CD14-positive monocyte (primary cell): Measurements from ENCODE around the gene EQTN. TPM values are rescaled to one million over a fixed set of nuclear protein-coding genes. Genes with fewer than 3 reads are reported as not detected.
A peak's percentile ranks its signal among the peaks of the same experiment; 100 is the strongest.

Experiments used
- DNase-seq, 3 donors: peaks; one replicate each; pipeline ENCODE4 v3.0.0-alpha.2; 2011 to 2022
- H2AFZ ChIP-seq: 2 replicates; pipeline ENCODE4 v1.6.0; 2012; ENCODE audit warnings: mild to moderate bottlenecking, low read depth, low read length, inconsistent platforms; ENCODE audit not compliant: insufficient read depth, poor library complexity, severe bottlenecking
- H3K27ac ChIP-seq, 2 donors: 1 replicate in 1 of 2; 2 replicates in 1 of 2; pipeline ENCODE4 v1.5.1; 2012 to 2013; ENCODE audit warnings: low read length in 2 of 2, control low read depth in 1 of 2, inconsistent platforms in 1 of 2, low read depth in 1 of 2, mild to moderate bottlenecking in 1 of 2
- H3K27me3 ChIP-seq, 2 donors: one replicate each; pipeline versions ENCODE4 v1.6.0 to v1.6.1; 2011 to 2013; ENCODE audit warnings: low read length in 2 of 2; ENCODE audit not compliant: control insufficient read depth in 2 of 2, insufficient read depth in 2 of 2
- H3K36me3 ChIP-seq, 2 donors: replicated peaks in 1 of 2; 1 replicate in 1 of 2; 2 replicates in 1 of 2; pipeline versions ENCODE4 v1.5.1 to v1.6.1; 2012 to 2013; ENCODE audit warnings: low read length in 2 of 2, control low read depth in 1 of 2, inconsistent platforms in 1 of 2, mild to moderate bottlenecking in 1 of 2; ENCODE audit not compliant: insufficient read depth in 2 of 2, control insufficient read depth in 1 of 2
- H3K4me1 ChIP-seq, 2 donors: 1 replicate in 1 of 2; 2 replicates in 1 of 2; pipeline versions ENCODE4 v1.5.1 to v1.6.1; 2012 to 2013; ENCODE audit warnings: low read length in 2 of 2, control low read depth in 1 of 2, inconsistent platforms in 1 of 2, mild to moderate bottlenecking in 1 of 2, moderate library complexity in 1 of 2; ENCODE audit not compliant: insufficient read depth in 2 of 2, control insufficient read depth in 1 of 2
- H3K4me2 ChIP-seq: replicated peaks from 2 replicates; pipeline ENCODE3; 2012; ENCODE audit warnings: low read length, moderate library complexity, mild to moderate bottlenecking; ENCODE audit not compliant: poor library complexity, severe bottlenecking; ENCODE audit errors: extremely low read depth
- H3K4me3 ChIP-seq, 3 experiments: fragments of 200-600 bp in 1 of 3; sonication (generic) in 1 of 3; replicated peaks in 1 of 3; 1 replicate in 2 of 3; 2 replicates in 1 of 3; pipeline ENCODE4 v1.5.1; 2011 to 2013; ENCODE audit warnings: low read length in 3 of 3, mild to moderate bottlenecking in 3 of 3, control low read depth in 2 of 3, low read depth in 2 of 3, inconsistent platforms in 1 of 3, moderate library complexity in 1 of 3
- H3K79me2 ChIP-seq: 2 replicates; pipeline ENCODE4 v1.6.0; 2012; ENCODE audit warnings: mild to moderate bottlenecking, control low read depth, inconsistent platforms, low read length, moderate library complexity; ENCODE audit not compliant: insufficient read depth
- H3K9ac ChIP-seq: 2 replicates; pipeline ENCODE4 v1.6.0; 2017; ENCODE audit warnings: low read length, mild to moderate bottlenecking; ENCODE audit not compliant: insufficient read depth, poor library complexity, severe bottlenecking
- H3K9me3 ChIP-seq, 2 donors: replicated peaks in 1 of 2; 1 replicate in 1 of 2; 2 replicates in 1 of 2; pipeline versions ENCODE4 v1.5.1 to v1.6.1; 2012 to 2013; ENCODE audit warnings: low read length in 2 of 2, control low read depth in 1 of 2; ENCODE audit not compliant: control insufficient read depth in 1 of 2, insufficient read depth in 1 of 2
- H4K20me1 ChIP-seq: 2 replicates; pipeline ENCODE4 v1.6.0; 2012; ENCODE audit warnings: mild to moderate bottlenecking, low read length, control low read depth, moderate library complexity; ENCODE audit not compliant: insufficient read depth
- H3K27ac Mint-ChIP-seq, 7 donors: one replicate each; pipeline ENCODE4 v1.8.0; 2020; ENCODE audit warnings: mild to moderate bottlenecking in 7 of 7, mixed read lengths in 7 of 7, moderate library complexity in 6 of 7, inconsistent platforms in 2 of 7
- H3K27me3 Mint-ChIP-seq, 3 donors: one replicate each; pipeline ENCODE4 v1.8.0; 2021 to 2022; ENCODE audit warnings: low read depth in 3 of 3, mild to moderate bottlenecking in 3 of 3, mixed read lengths in 3 of 3, moderate library complexity in 3 of 3, inconsistent platforms in 1 of 3
- H3K36me3 Mint-ChIP-seq, 2 donors: one replicate each; pipeline ENCODE4 v1.8.0; 2020; ENCODE audit warnings: mixed read lengths in 2 of 2, inconsistent platforms in 1 of 2, mild to moderate bottlenecking in 1 of 2
- H3K4me1 Mint-ChIP-seq: one replicate; pipeline ENCODE4 v1.8.0; 2020; ENCODE audit warnings: mild to moderate bottlenecking, mixed read lengths
- H3K4me3 Mint-ChIP-seq, 2 donors: one replicate each; pipeline ENCODE4 v1.8.0; 2020; ENCODE audit warnings: mild to moderate bottlenecking in 2 of 2, mixed read lengths in 2 of 2, moderate library complexity in 1 of 2
- H3K9me3 Mint-ChIP-seq, 7 donors: one replicate each; pipeline ENCODE4 v1.8.0; 2020 to 2022; ENCODE audit warnings: mixed read lengths in 7 of 7, mild to moderate bottlenecking in 6 of 7, moderate library complexity in 6 of 7, inconsistent platforms in 2 of 7
- CTCF ChIP-seq: fragments of 200-600 bp; IDR thresholded peaks from one replicate; pipeline ENCODE4 v1.8.0; 2022; ENCODE audit warnings: antibody characterized with exemption, mild to moderate bottlenecking
- WGBS: methylation state at CpG from one replicate; pipeline ENCODE4 v1.1.5; 2013; ENCODE audit warnings: missing lambda C conversion rate; ENCODE audit not compliant: insufficient coverage; 5-methylcytosine and 5-hydroxymethylcytosine counted together
- intact Hi-C, 2 donors: fragments of 100-400 bp; cut with micrococcal nuclease; formaldehyde crosslinking; loops; one replicate each; pipeline versions ENCODE4 v1.15.0 to v1.15.1; 2023
- polyA plus RNA-seq, 3 donors: library from polyadenylated mRNA; depleted of rRNA in 1 of 3; unstranded in 2 of 3; stranded (reverse) in 1 of 3; fragments of 300-500 nt in 2 of 3; fragments of >200 nt in 1 of 3; fragmentation: Illumina TruSeq in 2 of 3; gene quantifications; 1 replicate in 2 of 3; 2 replicates in 1 of 3; pipeline ENCODE4 v1.2.3, GENCODE V29; 2012 to 2021

The EQTN gene
- polyA plus RNA-seq, 3 donors = not detected

- H2AFZ ChIP-seq = no peak overlapping the region
- Mint-ChIP-seq H3K4me1 (peaks cover 17% of the 10 kb centered on the region), H3K9me3 (no peaks in the 10 kb centered on the region), H3K4me3 (no peak overlapping the region), H3K27ac (no peak overlapping the region), H3K36me3 (no peaks in the 10 kb centered on the region), H3K27me3 (peaks cover 0 to 6% (median 0%) of the 10 kb centered on the region in 3 donors)
- H3K9ac ChIP-seq = no peak overlapping the region
- DNase-seq = no peak
- H3K79me2 ChIP-seq = no peaks in the 10 kb centered on the region
- H3K36me3 ChIP-seq = no peaks in the 10 kb centered on the region
- no peaks in the 10 kb centered on the region for H3K27me3 ChIP-seq
- H3K27ac ChIP-seq = no peak overlapping the region
- WGBS = 80% methylated on average over 1 of the region's 1 CpG
- no peaks in the 10 kb centered on the region for H3K4me1 ChIP-seq
- no peak overlapping the region for H3K4me2 ChIP-seq
- no peak for TF ChIP-seq CTCF
- no peaks in the 10 kb centered on the region for H4K20me1 ChIP-seq
- no peaks in the 10 kb centered on the region for H3K9me3 ChIP-seq
- intact Hi-C loops = no loop called here
- H3K4me3 ChIP-seq = no peak overlapping the region
Observed at GRCh38 chr9:27278374-27278773, 18.6 kb downstream of the EQTN start.

GRCh38 chr9:27276193-27277030 lies 20.5 kb downstream of the EQTN start:
- Histone ChIP-seq H3K4me2 (no peak overlapping the region), H2AFZ (peak overlapping the region; percentile 34), H3K79me2 (no peaks in the 10 kb centered on the region), H3K27me3 (no peaks in the 10 kb centered on the region), H3K4me1 (no peaks in the 10 kb centered on the region), H3K9me3 (no peaks in the 10 kb centered on the region), H3K9ac (no peak overlapping the region), H3K4me3 (no peak overlapping the region), H4K20me1 (no peaks in the 10 kb centered on the region), H3K27ac (no peak overlapping the region), H3K36me3 (no peaks in the 10 kb centered on the region)
- Mint-ChIP-seq H3K4me1 (peaks cover 13% of the 10 kb centered on the region), H3K27ac (no peak overlapping the region), H3K36me3 (no peaks in the 10 kb centered on the region), H3K4me3 (peak overlapping the region in 1 of 2 donors; percentile 3), H3K27me3 (no peaks in the 10 kb centered on the region), H3K9me3 (no peaks in the 10 kb centered on the region)
- intact Hi-C loops = no loop called here
- 88% methylated on average over 2 of the region's 12 CpGs for WGBS
- DNase-seq = peak; percentile 10 to 36 (median 27)
- TF ChIP-seq CTCF = peak; percentile 81
